ENCODE data around the gene TRIP13. TPM values are rescaled to one million over a fixed set of nuclear protein-coding genes. Genes with fewer than 3 reads are reported as not detected.

TRIP13 gene
- total RNA-seq, 2 donors from 2014 or later = 21.9 to 32.4 TPM

DNA sequence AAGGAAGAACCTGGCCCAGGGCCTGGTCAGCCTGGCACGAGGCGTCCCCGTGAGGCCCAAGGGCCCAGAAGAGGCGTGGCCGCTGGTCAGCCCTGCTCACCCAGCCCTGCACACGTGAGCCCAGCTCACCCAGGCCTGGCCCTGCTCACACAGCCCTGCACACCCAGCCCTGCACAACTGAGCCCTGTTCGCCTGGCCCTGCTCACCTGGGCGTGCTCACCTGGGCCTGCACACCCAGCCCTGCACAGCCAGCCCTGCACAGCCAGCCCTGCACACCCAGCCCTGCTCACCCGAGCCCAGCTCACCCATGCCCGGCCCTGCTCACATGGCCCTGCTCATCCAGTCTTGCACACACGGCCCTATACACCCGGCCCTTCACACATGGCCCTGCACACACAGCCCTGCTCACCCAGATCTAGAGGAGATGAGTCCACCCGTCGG lies 44.0 kb upstream of the TRIP13 start:
- TF ChIP-seq, protein P1, sequence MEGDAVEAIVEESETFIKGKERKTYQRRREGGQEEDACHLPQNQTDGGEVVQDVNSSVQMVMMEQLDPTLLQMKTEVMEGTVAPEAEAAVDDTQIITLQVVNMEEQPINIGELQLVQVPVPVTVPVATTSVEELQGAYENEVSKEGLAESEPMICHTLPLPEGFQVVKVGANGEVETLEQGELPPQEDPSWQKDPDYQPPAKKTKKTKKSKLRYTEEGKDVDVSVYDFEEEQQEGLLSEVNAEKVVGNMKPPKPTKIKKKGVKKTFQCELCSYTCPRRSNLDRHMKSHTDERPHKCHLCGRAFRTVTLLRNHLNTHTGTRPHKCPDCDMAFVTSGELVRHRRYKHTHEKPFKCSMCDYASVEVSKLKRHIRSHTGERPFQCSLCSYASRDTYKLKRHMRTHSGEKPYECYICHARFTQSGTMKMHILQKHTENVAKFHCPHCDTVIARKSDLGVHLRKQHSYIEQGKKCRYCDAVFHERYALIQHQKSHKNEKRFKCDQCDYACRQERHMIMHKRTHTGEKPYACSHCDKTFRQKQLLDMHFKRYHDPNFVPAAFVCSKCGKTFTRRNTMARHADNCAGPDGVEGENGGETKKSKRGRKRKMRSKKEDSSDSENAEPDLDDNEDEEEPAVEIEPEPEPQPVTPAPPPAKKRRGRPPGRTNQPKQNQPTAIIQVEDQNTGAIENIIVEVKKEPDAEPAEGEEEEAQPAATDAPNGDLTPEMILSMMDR (conservative IDR thresholded peaks at IDR 0.05) = no peak
- peaks cover 2% of the 10 kb centered on the region for H3K36me3 Mint-ChIP-seq (ENCODE audit: low read depth)
- Histone ChIP-seq H3K36me3 (ENCODE audit: control insufficient read depth, insufficient read depth, low read length) (no peaks in the 10 kb centered on the region), H3K4me1 (ENCODE audit: control insufficient read depth, insufficient read depth, low read length) (no peaks in the 10 kb centered on the region), H3K27me3 (ENCODE audit: control insufficient read depth, insufficient read depth, low read length, poor library complexity, severe bottlenecking) (no peaks in the 10 kb centered on the region), H3K4me3 (ENCODE audit: low read length) (no peak overlapping the region), H3K27ac (ENCODE audit: low read depth, low read length) (no peak overlapping the region), H3K9me3 (ENCODE audit: control insufficient read depth, low read length) (no peaks in the 10 kb centered on the region), H3K9ac (ENCODE audit: extremely low read depth, low read length, poor library complexity, severe bottlenecking) (no peak overlapping the region)
- H3K27ac Mint-ChIP-seq = no peak overlapping the region
- no peak for DNase-seq
- H3K4me1 Mint-ChIP-seq = no peaks in the 10 kb centered on the region
- 96% methylated on average over 5 to 14 of the region's 14 CpGs for WGBS, 2 experiments (ENCODE audit: insufficient coverage in 1 of 2, insufficient read length in 1 of 2)
- no peak overlapping the region for H3K4me3 Mint-ChIP-seq
- H3K9me3 Mint-ChIP-seq = no peaks in the 10 kb centered on the region
- H3K27me3 Mint-ChIP-seq (ENCODE audit: insufficient read depth) = no peaks in the 10 kb centered on the region

DNA sequence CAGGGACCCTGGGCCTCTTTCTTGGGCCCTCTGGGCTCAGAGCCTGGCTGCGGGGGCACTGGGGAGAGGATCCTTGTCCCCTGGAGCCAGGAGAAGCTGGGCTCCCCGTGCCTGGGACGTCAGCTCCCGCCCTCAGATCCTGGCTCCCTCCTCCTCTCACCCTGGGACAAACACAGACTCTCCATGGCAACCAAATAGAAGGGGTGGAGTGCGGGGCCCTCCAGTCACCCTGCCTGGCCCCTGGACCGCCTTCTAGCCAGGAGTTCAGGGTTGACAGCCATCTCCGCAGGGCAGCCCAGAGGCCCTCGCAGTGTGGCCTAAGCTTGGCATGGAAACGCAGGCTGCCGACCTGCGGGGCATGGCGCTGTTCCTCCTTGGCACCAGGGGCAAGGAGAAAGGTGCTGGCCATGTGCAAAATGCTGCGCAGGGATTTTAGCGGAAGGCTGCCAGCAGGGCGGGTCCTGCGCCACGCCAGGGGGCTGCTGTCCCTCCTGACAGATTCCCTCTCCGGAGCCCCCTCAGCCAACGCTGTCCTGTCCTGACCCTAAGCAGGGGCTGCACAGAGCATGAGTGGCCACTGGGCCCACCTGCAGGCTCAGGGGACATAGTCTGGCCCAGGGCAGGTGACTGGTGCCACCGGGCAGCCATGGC lies 42.9 kb upstream of the TRIP13 start:
- DNase-seq = no peak
- H3K27me3 Mint-ChIP-seq (ENCODE audit: insufficient read depth) = no peaks in the 10 kb centered on the region
- Histone ChIP-seq H3K36me3 (ENCODE audit: control insufficient read depth, insufficient read depth, low read length) (no peaks in the 10 kb centered on the region), H3K27ac (ENCODE audit: low read depth, low read length) (peak overlapping the region; percentile 38), H3K4me3 (ENCODE audit: low read length) (no peak overlapping the region), H3K9ac (ENCODE audit: extremely low read depth, low read length, poor library complexity, severe bottlenecking) (no peak overlapping the region), H3K9me3 (ENCODE audit: control insufficient read depth, low read length) (no peaks in the 10 kb centered on the region), H3K4me1 (ENCODE audit: control insufficient read depth, insufficient read depth, low read length) (no peaks in the 10 kb centered on the region), H3K27me3 (ENCODE audit: control insufficient read depth, insufficient read depth, low read length, poor library complexity, severe bottlenecking) (no peaks in the 10 kb centered on the region)
- no peaks in the 10 kb centered on the region for H3K4me1 Mint-ChIP-seq
- peaks cover 2% of the 10 kb centered on the region for H3K36me3 Mint-ChIP-seq (ENCODE audit: low read depth)
- TF ChIP-seq, protein P1 (conservative IDR thresholded peaks at IDR 0.05) = no peak
- H3K27ac Mint-ChIP-seq = no peak overlapping the region
- WGBS, 2 experiments (ENCODE audit: insufficient coverage in 1 of 2, insufficient read length in 1 of 2) = 91 to 93% methylated on average over 12 to 20 of the region's 20 CpGs
- no peak overlapping the region for H3K4me3 Mint-ChIP-seq
- H3K9me3 Mint-ChIP-seq = no peaks in the 10 kb centered on the region

DNA sequence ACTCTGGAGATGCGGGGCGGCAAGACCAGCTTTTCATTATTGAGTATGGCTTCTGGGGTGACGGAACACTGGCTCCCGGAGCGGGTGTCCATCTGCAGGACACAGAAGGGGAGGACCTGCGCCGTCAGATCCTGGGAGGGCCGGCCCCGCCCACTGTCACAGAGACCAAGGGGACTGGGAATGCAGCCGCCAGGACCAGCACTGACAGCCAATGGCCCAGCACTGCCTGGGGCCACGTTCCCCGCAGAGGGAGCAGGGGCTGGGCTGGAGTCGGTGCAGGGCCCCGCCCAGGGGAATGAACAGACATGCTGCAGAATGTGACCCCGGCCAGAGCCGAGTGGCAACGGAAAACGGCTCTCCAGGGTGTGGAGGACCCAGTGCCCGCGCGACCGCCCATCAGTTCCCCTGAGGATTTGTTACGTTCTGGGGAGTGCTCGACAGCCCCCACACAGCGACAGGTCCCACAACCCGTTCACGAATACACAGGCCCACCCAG lies 42.1 kb upstream of the TRIP13 start, which contains the start of gene ZDHHC11:
TSS of gene ZDHHC11 (minus strand) at position 476 of the 496 bp plus-strand sequence. CDS start at position 92, 384 bp downstream.
- H3K36me3 Mint-ChIP-seq (ENCODE audit: low read depth) = peaks cover 2% of the 10 kb centered on the region
- Histone ChIP-seq H3K9ac (ENCODE audit: extremely low read depth, low read length, poor library complexity, severe bottlenecking) (no peak within 1 kb of the TSS), H3K4me1 (ENCODE audit: control insufficient read depth, insufficient read depth, low read length) (no peaks in the 10 kb centered on the region), H3K9me3 (ENCODE audit: control insufficient read depth, low read length) (no peaks in the 10 kb centered on the region), H3K4me3 (ENCODE audit: low read length) (no peak within 1 kb of the TSS), H3K27ac (ENCODE audit: low read depth, low read length) (no peak within 1 kb of the TSS), H3K36me3 (ENCODE audit: control insufficient read depth, insufficient read depth, low read length) (no peaks in the 10 kb centered on the region), H3K27me3 (ENCODE audit: control insufficient read depth, insufficient read depth, low read length, poor library complexity, severe bottlenecking) (no peaks in the 10 kb centered on the region)
- H3K4me3 Mint-ChIP-seq = no peak within 1 kb of the TSS
- TF ChIP-seq, protein P1 (conservative IDR thresholded peaks at IDR 0.05) = no peak
- no peaks in the 10 kb centered on the region for H3K9me3 Mint-ChIP-seq
- no peaks in the 10 kb centered on the region for H3K27me3 Mint-ChIP-seq (ENCODE audit: insufficient read depth)
- WGBS, 2 experiments (ENCODE audit: insufficient coverage in 1 of 2, insufficient read length in 1 of 2) = 73 to 88% methylated on average over 18 to 27 of the region's 27 CpGs
- no peak for DNase-seq
- no peak within 1 kb of the TSS for H3K27ac Mint-ChIP-seq
- no peaks in the 10 kb centered on the region for H3K4me1 Mint-ChIP-seq
